Keratinocyte (primary cell): ENCODE measurements around the gene THTPA.

Source experiments
- EZH2 ChIP-seq: IDR thresholded peaks from one replicate; pipeline ENCODE4 v1.6.1; 2012; ENCODE audit warnings: inconsistent platforms, mild to moderate bottlenecking, low read length, moderate library complexity
- TF ChIP-seq, protein P1 (sequence below), 3 experiments: IDR thresholded peaks in 1 of 3; conservative IDR thresholded peaks in 1 of 3; optimal IDR thresholded peaks in 1 of 3; 2 replicates in 2 of 3; 3 replicates in 1 of 3; pipeline versions ENCODE3 to v1.5.1; 2011; ENCODE audit warnings: low read length in 3 of 3, mild to moderate bottlenecking in 3 of 3, moderate library complexity in 2 of 3, control low read depth in 1 of 3, inconsistent platforms in 1 of 3; ENCODE audit not compliant: insufficient read depth in 2 of 3; ENCODE audit errors: extremely low read depth in 1 of 3

DNA sequence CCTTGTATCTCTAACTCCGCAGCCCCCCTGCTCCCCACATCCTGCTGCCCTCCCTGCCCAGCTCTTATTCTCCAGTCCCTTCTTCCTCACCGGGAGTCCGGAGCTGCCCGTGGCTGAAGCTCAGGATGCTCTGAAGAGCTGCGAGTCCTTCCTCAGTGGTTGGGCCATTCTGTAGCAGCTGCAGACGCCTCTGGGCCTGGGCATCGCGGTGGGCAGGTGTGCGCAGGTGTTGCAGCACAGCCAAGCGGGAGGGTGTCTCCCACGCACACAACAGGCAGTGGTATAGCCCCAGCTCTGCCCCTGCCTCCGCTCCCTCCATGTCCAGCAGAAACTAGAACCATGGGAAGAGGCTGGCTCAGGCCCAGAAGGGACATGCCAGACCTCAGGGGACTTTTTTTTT, 24.7 kb upstream of the THTPA start:
- TF ChIP-seq, protein P1, sequence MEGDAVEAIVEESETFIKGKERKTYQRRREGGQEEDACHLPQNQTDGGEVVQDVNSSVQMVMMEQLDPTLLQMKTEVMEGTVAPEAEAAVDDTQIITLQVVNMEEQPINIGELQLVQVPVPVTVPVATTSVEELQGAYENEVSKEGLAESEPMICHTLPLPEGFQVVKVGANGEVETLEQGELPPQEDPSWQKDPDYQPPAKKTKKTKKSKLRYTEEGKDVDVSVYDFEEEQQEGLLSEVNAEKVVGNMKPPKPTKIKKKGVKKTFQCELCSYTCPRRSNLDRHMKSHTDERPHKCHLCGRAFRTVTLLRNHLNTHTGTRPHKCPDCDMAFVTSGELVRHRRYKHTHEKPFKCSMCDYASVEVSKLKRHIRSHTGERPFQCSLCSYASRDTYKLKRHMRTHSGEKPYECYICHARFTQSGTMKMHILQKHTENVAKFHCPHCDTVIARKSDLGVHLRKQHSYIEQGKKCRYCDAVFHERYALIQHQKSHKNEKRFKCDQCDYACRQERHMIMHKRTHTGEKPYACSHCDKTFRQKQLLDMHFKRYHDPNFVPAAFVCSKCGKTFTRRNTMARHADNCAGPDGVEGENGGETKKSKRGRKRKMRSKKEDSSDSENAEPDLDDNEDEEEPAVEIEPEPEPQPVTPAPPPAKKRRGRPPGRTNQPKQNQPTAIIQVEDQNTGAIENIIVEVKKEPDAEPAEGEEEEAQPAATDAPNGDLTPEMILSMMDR (optimal IDR thresholded peaks at IDR 0.05 in 1 of 3, IDR thresholded peaks at IDR 0.05 in 1 of 3, conservative IDR thresholded peaks at IDR 0.05 in 1 of 3; ENCODE audit: extremely low read depth in 1 of 3, insufficient read depth in 2 of 3, low read length in 3 of 3), result no peak
- no peak for TF ChIP-seq EZH2
